Measurements from ENCODE around the gene SDHC.
A peak's percentile ranks its signal among the peaks of the same experiment; 100 is the strongest.

Gene SDHC

GRCh38 chr1:161314201-161314981 lies at the start of gene SDHC:
Gene SDHC, plus strand, starts transcription at chr1:161314381. Its CDS starts 25 bp downstream, at chr1:161314406.
- DNase-seq = peak; percentile 95

- DNase-seq = no peak
These were observed 48.9 kb upstream of the SDHC start for GRCh38 chr1:161265305-161265704.

- no peak for DNase-seq
These were observed 48.0 kb upstream of the SDHC start for GRCh38 chr1:161266202-161266601.

- DNase-seq = no peak
These were observed 47.3 kb upstream of the SDHC start for GRCh38 chr1:161266836-161267235.

- no peak for DNase-seq
These were observed 46.9 kb upstream of the SDHC start for GRCh38 chr1:161267321-161267720.

- DNase-seq = no peak
These were observed 40.8 kb upstream of the SDHC start for GRCh38 chr1:161273402-161273801.

- no peak for DNase-seq
These were observed 39.3 kb upstream of the SDHC start for GRCh38 chr1:161274874-161275273.

- no peak for DNase-seq
These were observed 31.2 kb upstream of the SDHC start for GRCh38 chr1:161282991-161283390.

GRCh38 chr1:161285113-161285512 lies 29.1 kb upstream of the SDHC start:
- no peak for DNase-seq

GRCh38 chr1:161285521-161285920 lies 28.7 kb upstream of the SDHC start:
- DNase-seq = no peak

GRCh38 chr1:161287482-161288054 lies 26.6 kb upstream of the SDHC start:
- no peak for DNase-seq

- DNase-seq = no peak
These were observed 23.4 kb upstream of the SDHC start for GRCh38 chr1:161290779-161291178.

- DNase-seq = no peak
These were observed 16.8 kb upstream of the SDHC start for GRCh38 chr1:161297415-161297814.

GRCh38 chr1:161298116-161298515 lies 16.1 kb upstream of the SDHC start:
- no peak for DNase-seq

- no peak for DNase-seq
These were observed 14.8 kb upstream of the SDHC start for GRCh38 chr1:161299347-161299746.

GRCh38 chr1:161300478-161300877 lies 13.7 kb upstream of the SDHC start:
- no peak for DNase-seq

- DNase-seq = no peak
These were observed 9.0 kb upstream of the SDHC start for GRCh38 chr1:161304927-161305866.

- peak; percentile 76 for DNase-seq
These were observed 8.2 kb upstream of the SDHC start for GRCh38 chr1:161305867-161306519.

GRCh38 chr1:161307230-161307768 lies 6.9 kb upstream of the SDHC start:
- DNase-seq = no peak

- no peak for DNase-seq
These were observed 6.1 kb upstream of the SDHC start for GRCh38 chr1:161307892-161308638.

- DNase-seq = no peak
These were observed 4.3 kb upstream of the SDHC start, which contains the start of gene MPZ for GRCh38 chr1:161309868-161310267. Gene MPZ, minus strand, starts transcription at chr1:161309968. Its CDS starts 63 bp downstream, at chr1:161309905.
